Activated CD4-positive, alpha-beta memory T cell treated with anti-CD3 and anti-CD28 coated beads, Interleukin-2, amount 10 ng/mL, durations not matched to agents 7 days and 5 days (primary cell): ENCODE results near the gene LAPTM4A. TPM values are rescaled to one million over a fixed set of nuclear protein-coding genes. Genes with fewer than 3 reads are reported as not detected.

Experiments used
- CTCF ChIA-PET: fragments of 350-600 bp; sonication (Branson Sonifier 250); formaldehyde crosslinking; loops from one replicate; lab custom pipeline; 2021; ENCODE audit warnings: antibody characterized with exemption, inconsistent platforms; lab: Charles Lee
- POLR2A ChIA-PET: fragments of 350-600 bp; sonication (Branson Sonifier 250); formaldehyde crosslinking; loops from one replicate; lab custom pipeline; 2021; ENCODE audit warnings: antibody characterized with exemption; lab: Charles Lee
- DNase-seq: peaks from one replicate; pipeline ENCODE4 v3.0.0-alpha.2; 2020
- H3K27ac Mint-ChIP-seq: one replicate; pipeline ENCODE4 v1.8.0; 2021; ENCODE audit warnings: mild to moderate bottlenecking, mixed read lengths
- H3K27me3 Mint-ChIP-seq: one replicate; pipeline ENCODE4 v1.8.0; 2021; ENCODE audit warnings: mixed read lengths
- H3K36me3 Mint-ChIP-seq: one replicate; pipeline ENCODE4 v1.8.0; 2021; ENCODE audit warnings: low read depth, mixed read lengths
- H3K4me1 Mint-ChIP-seq: one replicate; pipeline ENCODE4 v1.8.0; 2021; ENCODE audit warnings: mixed read lengths
- H3K4me3 Mint-ChIP-seq: one replicate; pipeline ENCODE4 v1.8.0; 2021; ENCODE audit warnings: mild to moderate bottlenecking, mixed read lengths
- H3K9me3 Mint-ChIP-seq: one replicate; pipeline ENCODE4 v1.8.0; 2021; ENCODE audit warnings: mixed read lengths
- total RNA-seq, 2 experiments: library from RNA; stranded (reverse); gene quantifications; one replicate each; pipeline ENCODE4 v1.2.3, GENCODE V29; 2021

The LAPTM4A gene
- total RNA-seq, 2 experiments from 2014 or later, result 36.1 to 36.7 TPM

DNA sequence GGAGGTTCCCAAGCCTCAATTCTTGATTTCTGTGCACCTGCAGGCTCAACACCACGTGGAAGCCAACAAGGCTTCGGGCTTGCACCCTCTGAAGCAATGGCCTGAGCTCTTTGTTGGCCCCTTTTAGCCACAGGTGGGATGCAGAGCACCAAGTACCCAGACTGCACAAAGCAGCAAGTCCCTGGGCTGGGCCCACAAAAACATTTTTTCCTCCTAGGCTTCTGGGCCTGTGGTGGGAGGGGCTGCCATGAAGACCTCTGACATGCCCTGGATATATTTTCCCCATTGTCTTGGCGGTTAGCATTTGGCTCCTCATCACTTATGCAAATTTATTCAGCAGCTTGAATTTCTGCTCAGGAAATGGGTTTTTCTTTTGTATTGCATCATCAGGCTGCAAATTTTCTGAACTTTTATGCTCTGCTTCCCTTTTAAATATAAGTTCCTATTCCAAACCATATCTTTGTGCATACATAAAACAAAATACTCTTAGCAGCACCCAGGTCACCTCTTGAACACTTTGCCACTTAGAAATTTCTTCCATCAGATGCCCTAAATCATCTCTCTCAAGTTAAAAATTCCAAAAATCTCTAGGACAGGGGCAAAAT lies 29.9 kb downstream of the LAPTM4A start:
- Mint-ChIP-seq H3K4me1 (no peaks in the 10 kb centered on the region), H3K36me3 (peaks cover 22% of the 10 kb centered on the region), H3K27me3 (peaks cover under 1% of the 10 kb centered on the region), H3K9me3 (peaks cover 13% of the 10 kb centered on the region), H3K27ac (no peak overlapping the region), H3K4me3 (no peak overlapping the region)
- ChIA-PET CTCF (no interaction called here), POLR2A (no interaction called here)
- DNase-seq, result no peak

DNA sequence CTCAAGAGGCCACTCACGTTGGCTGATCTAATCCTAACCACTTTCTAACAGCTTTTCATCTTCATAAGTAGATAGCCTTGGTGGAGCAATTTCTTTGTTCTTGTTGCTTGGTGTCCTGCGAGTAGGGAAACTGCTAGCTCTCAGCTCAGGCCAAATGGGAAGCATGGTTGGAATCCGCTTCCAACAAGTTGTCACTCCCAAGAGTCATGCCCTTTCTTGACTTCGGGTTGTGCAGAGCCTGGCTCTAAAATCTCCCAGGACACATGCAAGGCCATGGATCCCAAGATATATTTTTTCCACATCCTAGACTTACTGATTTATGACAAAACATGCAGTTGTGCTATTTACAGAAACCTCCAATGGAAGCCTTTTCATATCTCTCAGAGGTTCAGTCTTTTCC lies 31.7 kb downstream of the LAPTM4A start:
- no peak for DNase-seq
- Mint-ChIP-seq H3K9me3 (peaks cover 13% of the 10 kb centered on the region), H3K27ac (no peak overlapping the region), H3K4me1 (no peaks in the 10 kb centered on the region), H3K27me3 (peaks cover 4% of the 10 kb centered on the region), H3K36me3 (peaks cover 19% of the 10 kb centered on the region), H3K4me3 (no peak overlapping the region)
- ChIA-PET POLR2A (no interaction called here), CTCF (no interaction called here)

DNA sequence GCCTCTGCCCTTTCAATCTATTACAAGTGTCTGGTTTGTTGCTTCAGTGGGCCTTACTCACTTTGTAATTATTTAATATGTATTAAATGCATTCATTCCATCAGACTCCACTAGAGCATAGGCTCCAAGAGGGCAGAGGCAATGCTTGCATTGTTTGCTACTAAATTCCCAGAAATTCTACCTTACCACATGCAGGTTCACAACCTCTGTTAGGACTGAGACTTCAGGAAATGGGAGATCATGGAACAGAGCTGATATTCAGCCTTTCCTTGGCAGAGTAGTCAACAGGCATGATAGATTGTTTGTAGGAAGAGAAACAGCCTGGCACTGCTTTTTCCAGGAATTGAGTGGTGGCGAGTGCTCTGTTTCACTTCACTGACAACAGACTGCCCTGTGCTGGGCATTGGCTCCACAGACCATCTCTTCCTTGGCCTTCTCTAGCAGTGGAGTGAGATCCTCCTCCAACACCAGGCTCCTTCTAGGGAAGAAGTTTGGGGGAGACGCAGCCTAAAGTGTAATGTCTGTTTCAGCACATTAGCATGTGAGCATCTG lies 32.8 kb downstream of the LAPTM4A start:
- no peak overlapping the region for H3K4me3 Mint-ChIP-seq
- ChIA-PET CTCF (no interaction called here), POLR2A (no interaction called here)
- H3K9me3 Mint-ChIP-seq, result peaks cover 13% of the 10 kb centered on the region
- DNase-seq, result no peak
- H3K27me3 Mint-ChIP-seq, result peaks cover 13% of the 10 kb centered on the region
- no peaks in the 10 kb centered on the region for H3K4me1 Mint-ChIP-seq
- peaks cover 16% of the 10 kb centered on the region for H3K36me3 Mint-ChIP-seq
- H3K27ac Mint-ChIP-seq, result no peak overlapping the region

DNA sequence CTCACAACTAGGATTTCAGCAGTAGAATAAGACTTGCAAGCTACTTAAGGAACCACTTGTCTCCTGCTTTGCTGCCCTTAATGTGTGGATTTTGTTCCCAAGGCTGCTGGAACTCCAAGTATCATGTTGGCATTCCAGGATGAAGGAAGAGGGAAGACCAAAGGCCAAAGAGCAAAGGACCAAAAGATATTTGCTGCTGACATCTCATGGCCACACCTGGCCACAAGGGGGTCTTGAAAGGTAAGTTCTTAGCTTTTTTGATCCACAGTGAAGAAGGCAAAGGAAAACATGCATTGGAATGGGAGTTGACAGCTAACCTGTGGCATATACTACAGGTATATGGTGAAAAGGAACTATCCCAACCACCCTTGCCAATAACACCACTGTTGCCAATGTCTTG lies 35.1 kb downstream of the LAPTM4A start:
- no peak overlapping the region for H3K27ac Mint-ChIP-seq
- H3K36me3 Mint-ChIP-seq, result peaks cover 7% of the 10 kb centered on the region
- peaks cover 11% of the 10 kb centered on the region for H3K4me1 Mint-ChIP-seq
- peaks cover 29% of the 10 kb centered on the region for H3K27me3 Mint-ChIP-seq
- no peak overlapping the region for H3K4me3 Mint-ChIP-seq
- peaks cover 2% of the 10 kb centered on the region for H3K9me3 Mint-ChIP-seq
- no peak for DNase-seq
- CTCF ChIA-PET, result interaction anchor here (0.7 to 3.0 kb wide), 17 partner anchors 7 to 209 kb away, joined by 3 to 30 read pairs (median 8); partner anchors contain the start of gene LAPTM4A
- POLR2A ChIA-PET, result interaction anchor here (1.5 kb wide), 1 partner anchor 35 kb away, joined by 6 read pairs; the partner anchor contains the start of gene LAPTM4A

DNA sequence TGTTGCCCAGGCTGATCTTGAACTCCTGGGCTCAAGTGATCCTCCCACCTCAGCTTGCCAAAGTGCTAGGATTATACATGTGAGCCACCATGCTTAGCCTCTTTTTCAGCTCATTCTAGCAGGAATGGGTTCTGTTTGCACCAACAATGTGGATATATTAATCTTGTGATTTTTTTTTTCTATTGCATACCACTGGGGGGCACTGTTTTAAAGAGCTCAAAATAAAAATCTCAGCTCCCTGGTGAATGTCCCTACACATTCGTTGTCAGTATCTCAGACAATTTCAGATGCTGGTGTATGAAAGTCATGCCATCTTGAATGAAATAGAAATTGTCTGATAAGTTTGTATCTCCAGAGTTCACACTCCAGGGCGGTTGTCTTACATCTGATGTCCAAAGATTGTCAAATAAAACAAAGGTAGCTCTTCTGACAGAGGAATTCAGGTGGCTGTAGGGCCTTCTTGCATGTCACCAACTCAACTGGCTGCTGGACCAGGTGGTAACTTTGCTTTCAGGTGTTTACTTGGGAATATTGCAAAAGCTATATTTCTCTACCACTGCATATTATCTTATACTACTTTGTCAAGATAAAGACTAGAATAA lies 35.8 kb downstream of the LAPTM4A start:
- peaks cover 4% of the 10 kb centered on the region for H3K36me3 Mint-ChIP-seq
- DNase-seq, result no peak
- H3K27ac Mint-ChIP-seq, result no peak overlapping the region
- POLR2A ChIA-PET, result interaction anchor here (0.5 to 1.5 kb wide), 4 partner anchors 24 to 87 kb away, joined by 3 to 6 read pairs (median 3); partner anchors contain the start of gene LAPTM4A
- peaks cover 37% of the 10 kb centered on the region for H3K27me3 Mint-ChIP-seq
- peaks cover 2% of the 10 kb centered on the region for H3K9me3 Mint-ChIP-seq
- peaks cover 11% of the 10 kb centered on the region for H3K4me1 Mint-ChIP-seq
- no peak overlapping the region for H3K4me3 Mint-ChIP-seq
- CTCF ChIA-PET, result interaction anchor here (0.7 to 3.0 kb wide), 41 partner anchors 8 to 431 kb away, joined by 3 to 30 read pairs (median 4); partner anchors contain the start of genes LAPTM4A, RHOB and WDR35

DNA sequence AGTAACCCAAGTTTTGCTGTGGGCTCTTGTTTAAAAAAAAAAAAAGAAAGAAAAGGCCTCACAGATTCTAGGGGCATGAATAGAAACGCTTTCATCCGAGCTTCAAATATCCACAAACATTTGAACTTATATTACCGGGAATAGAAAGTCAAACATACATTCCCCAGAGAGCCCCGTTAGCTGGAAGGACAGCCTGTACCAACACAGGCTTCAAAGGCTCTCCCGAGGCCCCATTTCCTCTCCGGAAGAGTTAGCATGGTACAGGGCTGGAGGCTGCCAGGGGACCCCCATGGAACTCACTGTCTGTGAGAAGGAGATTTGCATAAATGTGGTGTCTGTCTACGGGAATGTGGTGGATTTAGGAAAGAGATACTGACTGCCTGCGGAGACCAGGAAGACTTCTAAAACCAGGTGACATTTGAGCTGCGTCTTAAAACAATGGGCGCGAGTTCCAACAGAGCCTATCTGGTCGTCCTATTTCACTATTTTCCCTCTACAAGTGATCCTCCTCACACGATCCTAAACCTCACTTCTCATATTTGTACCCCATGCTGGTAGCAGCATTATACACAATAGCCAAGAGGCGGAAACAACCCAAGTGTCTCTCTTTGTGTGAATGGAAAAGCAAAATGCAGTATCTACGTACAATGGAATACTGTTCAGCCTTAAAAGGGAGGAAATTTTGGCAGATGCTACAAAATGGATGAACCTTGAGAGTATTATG lies 38.1 kb downstream of the LAPTM4A start:
- Mint-ChIP-seq H3K4me3 (peak overlapping the region; percentile 41), H3K27ac (no peak overlapping the region), H3K36me3 (no peaks in the 10 kb centered on the region), H3K9me3 (no peaks in the 10 kb centered on the region), H3K27me3 (peaks cover 45% of the 10 kb centered on the region), H3K4me1 (peaks cover 11% of the 10 kb centered on the region)
- POLR2A ChIA-PET, result interaction anchor here (1.1 to 1.4 kb wide), 2 partner anchors 10 to 38 kb away, joined by 3 to 4 read pairs; partner anchors contain the start of gene LAPTM4A
- CTCF ChIA-PET, result interaction anchor here (1.1 kb wide), 1 partner anchor 10 kb away, joined by 3 read pairs; no protein-coding TSS in a partner anchor
- no peak for DNase-seq

DNA sequence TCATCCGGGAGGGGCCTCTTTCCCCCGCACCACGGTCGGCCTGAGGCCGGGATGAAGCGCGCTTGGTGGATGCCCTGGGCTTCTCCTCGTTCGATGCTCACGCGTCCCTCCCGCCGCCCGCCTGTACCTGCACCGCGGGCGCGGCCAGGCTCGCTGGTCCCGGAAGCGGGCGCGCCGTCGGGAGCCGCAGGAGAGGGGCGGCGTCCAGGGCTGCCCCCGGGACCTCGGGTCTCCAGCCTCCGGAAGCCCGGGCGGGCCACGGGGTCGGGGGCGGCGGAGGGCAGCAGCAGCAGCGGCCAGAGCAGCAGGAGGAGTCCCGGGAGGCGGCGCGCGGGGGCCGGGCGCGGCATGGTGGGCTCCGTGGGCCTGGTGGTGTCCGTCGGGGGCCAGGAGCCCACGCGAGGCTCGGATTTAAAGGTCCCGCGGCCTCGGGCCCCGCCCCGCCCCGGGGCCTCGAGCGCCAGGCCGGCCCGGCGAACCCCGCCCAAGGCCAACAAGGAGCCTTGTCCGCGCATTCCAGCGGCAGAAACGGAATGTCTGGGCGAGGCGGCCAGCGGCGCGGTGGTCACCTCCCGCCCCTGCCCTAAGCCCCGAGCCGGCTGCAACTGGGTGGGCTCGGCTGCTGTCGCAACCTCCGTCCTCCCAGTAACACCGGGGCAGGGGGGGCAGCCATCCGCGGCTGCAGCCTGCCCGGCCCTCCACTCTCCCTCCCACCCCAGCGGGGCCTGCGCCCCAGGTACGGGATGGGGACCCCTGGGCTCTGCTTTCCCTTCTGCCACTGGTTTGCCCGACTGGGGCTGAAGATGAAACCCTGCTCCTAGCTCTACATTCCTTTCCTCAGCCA lies 38.9 kb downstream of the LAPTM4A start, which contains the start of gene MATN3:
Gene MATN3 (minus strand): TSS at position 387 of the 844 bp plus-strand sequence. CDS start 37 bp downstream, at position 350.
- Mint-ChIP-seq H3K4me3 (peak within 1 kb of the TSS; percentile 50), H3K27ac (no peak within 1 kb of the TSS), H3K27me3 (peaks cover 48% of the 10 kb centered on the region), H3K4me1 (peaks cover 11% of the 10 kb centered on the region), H3K9me3 (no peaks in the 10 kb centered on the region), H3K36me3 (no peaks in the 10 kb centered on the region)
- POLR2A ChIA-PET, result interaction anchor here (1.4 kb wide), 1 partner anchor 10 kb away, joined by 4 read pairs; no protein-coding TSS in a partner anchor
- CTCF ChIA-PET, result no interaction called here
- DNase-seq, result no peak

DNA sequence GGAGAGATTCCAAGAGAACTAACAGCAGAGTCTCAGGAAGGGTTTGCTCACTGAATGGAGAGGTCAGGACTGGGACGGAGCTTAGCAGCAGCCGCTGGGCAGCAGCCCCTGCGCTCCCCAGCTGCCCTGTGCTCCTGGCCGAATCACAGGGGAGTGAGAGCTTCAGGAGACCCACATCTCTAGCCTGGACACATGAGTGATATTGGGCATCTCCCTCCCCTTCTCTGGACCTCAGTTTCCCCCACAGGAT lies 39.5 kb downstream of the LAPTM4A start:
- no peak overlapping the region for H3K27ac Mint-ChIP-seq
- H3K4me1 Mint-ChIP-seq, result peaks cover 11% of the 10 kb centered on the region
- H3K36me3 Mint-ChIP-seq, result no peaks in the 10 kb centered on the region
- no peak for DNase-seq
- H3K27me3 Mint-ChIP-seq, result peaks cover 49% of the 10 kb centered on the region
- ChIA-PET CTCF (no interaction called here), POLR2A (no interaction called here)
- H3K9me3 Mint-ChIP-seq, result no peaks in the 10 kb centered on the region
- peak overlapping the region; percentile 50 for H3K4me3 Mint-ChIP-seq

DNA sequence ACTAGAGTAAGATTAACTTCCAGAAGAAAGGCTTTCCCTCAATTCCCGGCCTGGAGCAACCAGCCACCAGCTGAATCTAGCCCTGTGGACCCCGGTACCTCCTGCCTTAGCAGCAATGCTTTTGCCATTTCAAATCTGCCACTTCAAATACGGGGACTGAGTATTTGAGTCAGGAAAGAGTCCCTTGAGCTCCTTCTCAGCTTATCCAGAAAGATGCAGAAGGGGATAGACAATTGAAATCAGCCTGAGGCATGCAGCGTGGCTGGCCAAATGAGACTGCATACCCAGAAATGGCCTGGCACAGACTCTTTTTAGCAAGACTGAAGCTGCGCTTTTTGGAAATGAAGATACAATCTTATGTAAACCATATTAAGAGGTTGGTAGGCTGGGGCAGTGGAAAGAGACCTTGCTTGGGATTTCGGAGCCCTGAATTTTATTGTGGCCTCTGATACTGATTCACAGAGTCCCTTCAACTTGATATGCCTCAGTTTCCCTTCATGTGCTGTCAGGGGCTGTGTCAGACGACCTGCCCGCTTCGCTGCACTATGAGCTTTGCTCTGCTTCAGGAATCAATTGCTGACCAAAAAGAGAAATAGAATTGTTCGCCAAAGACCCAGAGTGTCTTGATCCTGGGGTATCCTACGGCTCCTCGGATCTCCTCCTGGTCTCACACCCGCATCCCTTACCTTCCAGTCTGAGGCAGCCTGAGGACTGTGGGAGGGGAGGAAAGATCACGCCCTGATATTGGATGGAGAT lies 40.0 kb downstream of the LAPTM4A start:
- DNase-seq, result no peak
- H3K4me1 Mint-ChIP-seq, result peaks cover 11% of the 10 kb centered on the region
- no peaks in the 10 kb centered on the region for H3K36me3 Mint-ChIP-seq
- peaks cover 47% of the 10 kb centered on the region for H3K27me3 Mint-ChIP-seq
- no peaks in the 10 kb centered on the region for H3K9me3 Mint-ChIP-seq
- CTCF ChIA-PET, result no interaction called here
- H3K27ac Mint-ChIP-seq, result no peak overlapping the region
- peak overlapping the region; percentile 50 for H3K4me3 Mint-ChIP-seq
- POLR2A ChIA-PET, result interaction anchor here (1.3 kb wide), 1 partner anchor 40 kb away, joined by 3 read pairs; the partner anchor contains the start of gene LAPTM4A

DNA sequence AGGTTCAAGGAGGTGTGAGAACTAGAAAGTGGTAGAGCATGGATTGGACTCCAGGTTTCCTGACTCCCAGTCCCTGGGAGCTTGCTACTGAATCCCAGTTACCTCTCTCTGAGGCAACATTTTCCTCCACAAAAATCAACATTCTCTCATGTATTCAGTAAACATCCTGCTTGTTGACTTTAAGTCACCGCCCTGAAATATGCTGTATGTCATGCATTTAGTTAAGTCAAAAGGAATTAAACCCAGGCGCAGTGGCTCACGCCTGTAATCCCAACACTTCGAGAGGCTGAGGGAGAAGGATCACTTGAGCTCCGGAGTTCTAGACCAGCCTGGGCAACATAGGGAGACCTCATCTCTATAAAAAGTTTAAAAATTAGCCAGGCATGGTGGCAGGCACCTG lies 42.7 kb downstream of the LAPTM4A start:
- Mint-ChIP-seq H3K4me1 (peaks cover 11% of the 10 kb centered on the region), H3K36me3 (no peaks in the 10 kb centered on the region), H3K9me3 (no peaks in the 10 kb centered on the region), H3K27me3 (peaks cover 36% of the 10 kb centered on the region), H3K27ac (no peak overlapping the region), H3K4me3 (no peak overlapping the region)
- no peak for DNase-seq
- ChIA-PET POLR2A (no interaction called here), CTCF (no interaction called here)

DNA sequence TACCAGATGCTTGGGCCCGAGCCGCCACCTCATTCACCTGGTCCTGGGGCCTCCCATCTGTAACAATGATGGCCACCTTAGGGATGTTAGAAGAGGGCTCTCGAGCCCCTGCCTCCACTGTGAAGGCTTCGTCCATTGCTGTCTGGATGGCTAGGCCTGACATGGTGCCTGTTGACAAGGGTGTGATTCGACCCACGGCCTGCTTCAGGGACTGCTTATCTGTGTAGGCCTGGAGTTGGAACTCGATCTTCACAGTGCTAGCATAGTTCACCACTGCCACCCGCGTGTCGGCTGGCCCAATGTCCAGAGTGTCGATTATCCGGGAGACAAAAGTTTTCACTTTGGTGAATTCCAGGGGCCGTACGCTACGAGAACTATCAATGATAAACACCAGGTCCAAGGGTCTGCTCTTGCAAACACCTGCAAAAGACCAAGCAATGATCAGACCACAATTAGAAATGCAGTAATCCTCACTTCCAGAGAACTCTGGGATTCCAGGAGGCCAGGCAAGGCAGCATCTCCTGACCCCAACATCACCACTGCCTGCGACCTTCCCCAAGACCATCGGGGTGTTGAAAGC lies 45.4 kb downstream of the LAPTM4A start:
- no peaks in the 10 kb centered on the region for H3K9me3 Mint-ChIP-seq
- no peak overlapping the region for H3K27ac Mint-ChIP-seq
- DNase-seq, result no peak
- ChIA-PET POLR2A (no interaction called here), CTCF (interaction anchor here (1.3 kb wide), 1 partner anchor 9 kb away, joined by 5 read pairs; no protein-coding TSS in a partner anchor)
- H3K4me1 Mint-ChIP-seq, result no peaks in the 10 kb centered on the region
- no peaks in the 10 kb centered on the region for H3K36me3 Mint-ChIP-seq
- peaks cover 28% of the 10 kb centered on the region for H3K27me3 Mint-ChIP-seq
- no peak overlapping the region for H3K4me3 Mint-ChIP-seq
